ENCODE data around the gene CHTOP. TPM values are rescaled to one million over a fixed set of nuclear protein-coding genes. Genes with fewer than 3 reads are reported as not detected.

CHTOP gene
- total and polyA plus RNA-seq, 2 of the 8 experiments (the other 6 are each of a cell fraction or from before 2014, with no cell fraction given) = 84.6 to 104 TPM

- TF ChIP-seq HDAC2 (IDR thresholded peaks at IDR 0.05; ENCODE audit: borderline replicate concordance in 1 of 2, low read depth in 2 of 2, low read length in 2 of 2) = no peak
- TF ChIP-seq CHD1 (IDR thresholded peaks at IDR 0.05; ENCODE audit: low read depth, low read length) = no peak
- TF ChIP-seq SP1 (IDR thresholded peaks at IDR 0.05; ENCODE audit: low read depth, low read length) = no peak
- no peak for TF ChIP-seq SIN3A (conservative IDR thresholded peaks at IDR 0.05 in 1 of 2, IDR thresholded peaks at IDR 0.05 in 1 of 2; ENCODE audit: low read depth in 1 of 2, low read length in 2 of 2)
- no peak for TF ChIP-seq POLR2A (IDR thresholded peaks at IDR 0.05; ENCODE audit: control extremely low read depth in 1 of 2, low read depth in 2 of 2, low read length in 2 of 2)
- TF ChIP-seq E2F6 (IDR thresholded peaks at IDR 0.05) = no peak
- TF ChIP-seq ASH2L (IDR thresholded peaks at IDR 0.05; ENCODE audit: low read length) = no peak
- no peak for TF ChIP-seq KDM1A (IDR thresholded peaks at IDR 0.05; ENCODE audit: borderline replicate concordance, low read length)
Measured at GRCh38 chr1:153635872-153636271, 2.0 kb downstream of the CHTOP start (continued).
